Measurements from ENCODE around the gene TOMM22.

DNA sequence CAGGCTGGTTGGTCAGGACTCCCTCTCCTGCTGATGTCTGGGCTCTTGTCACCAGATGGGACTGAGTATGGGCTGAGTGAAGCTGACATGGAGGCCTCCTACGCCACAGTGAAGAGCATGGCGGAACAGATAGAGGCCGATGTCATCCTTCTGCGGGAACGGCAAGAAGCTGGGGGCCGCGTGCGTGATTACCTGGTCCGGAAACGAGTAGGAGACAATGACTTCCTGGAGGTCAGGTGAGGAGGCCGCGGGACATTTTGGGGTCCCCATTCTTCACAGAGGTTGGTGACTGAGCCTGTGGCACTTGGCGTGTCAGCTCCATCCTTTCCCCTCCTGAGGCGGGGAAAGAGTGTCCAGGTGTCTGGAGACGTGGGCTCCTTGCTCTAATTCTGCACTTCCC, 34.1 kb downstream of the TOMM22 start:
- TF ChIP-seq EZH2 (IDR thresholded peaks at IDR 0.05; ENCODE audit: low read length, missing control alignments) = no peak
- TF ChIP-seq, protein P1, sequence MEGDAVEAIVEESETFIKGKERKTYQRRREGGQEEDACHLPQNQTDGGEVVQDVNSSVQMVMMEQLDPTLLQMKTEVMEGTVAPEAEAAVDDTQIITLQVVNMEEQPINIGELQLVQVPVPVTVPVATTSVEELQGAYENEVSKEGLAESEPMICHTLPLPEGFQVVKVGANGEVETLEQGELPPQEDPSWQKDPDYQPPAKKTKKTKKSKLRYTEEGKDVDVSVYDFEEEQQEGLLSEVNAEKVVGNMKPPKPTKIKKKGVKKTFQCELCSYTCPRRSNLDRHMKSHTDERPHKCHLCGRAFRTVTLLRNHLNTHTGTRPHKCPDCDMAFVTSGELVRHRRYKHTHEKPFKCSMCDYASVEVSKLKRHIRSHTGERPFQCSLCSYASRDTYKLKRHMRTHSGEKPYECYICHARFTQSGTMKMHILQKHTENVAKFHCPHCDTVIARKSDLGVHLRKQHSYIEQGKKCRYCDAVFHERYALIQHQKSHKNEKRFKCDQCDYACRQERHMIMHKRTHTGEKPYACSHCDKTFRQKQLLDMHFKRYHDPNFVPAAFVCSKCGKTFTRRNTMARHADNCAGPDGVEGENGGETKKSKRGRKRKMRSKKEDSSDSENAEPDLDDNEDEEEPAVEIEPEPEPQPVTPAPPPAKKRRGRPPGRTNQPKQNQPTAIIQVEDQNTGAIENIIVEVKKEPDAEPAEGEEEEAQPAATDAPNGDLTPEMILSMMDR (conservative IDR thresholded peaks at IDR 0.05 in 1 of 2, IDR thresholded peaks at IDR 0.05 in 1 of 2; ENCODE audit: low read depth in 1 of 2, low read length in 2 of 2) = no peak

All from fibroblast of lung (primary cell).